CD4-positive, alpha-beta T cell treated with Interleukin-6 for 4 hours (primary cell): ENCODE measurements around the gene RABIF.

Experiments
- DNase-seq: peaks from one replicate; pipeline ENCODE4 v3.0.0-alpha.2; 2020; ENCODE audit warnings: mixed read lengths

Gene RABIF

DNA sequence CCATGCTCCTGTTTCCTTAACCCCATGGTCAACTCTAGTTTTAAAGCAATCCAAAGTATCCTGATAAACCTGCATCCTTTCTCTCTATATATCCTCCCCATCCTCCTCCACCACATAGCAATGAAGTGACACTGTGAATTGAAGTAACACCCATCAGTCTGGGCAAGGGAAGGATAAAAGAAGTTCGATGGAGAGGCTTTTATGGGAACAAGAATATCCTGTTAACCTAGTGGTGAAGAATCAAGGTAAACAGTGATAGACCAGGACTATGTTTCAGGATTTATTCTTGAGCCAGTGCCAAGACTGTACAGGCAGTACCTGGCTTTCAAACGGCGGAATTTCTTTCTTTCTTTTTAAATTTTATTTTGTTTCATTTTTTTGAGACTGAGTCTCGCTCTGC is 17.6 kb downstream of the RABIF start:
- DNase-seq, result no peak

DNA sequence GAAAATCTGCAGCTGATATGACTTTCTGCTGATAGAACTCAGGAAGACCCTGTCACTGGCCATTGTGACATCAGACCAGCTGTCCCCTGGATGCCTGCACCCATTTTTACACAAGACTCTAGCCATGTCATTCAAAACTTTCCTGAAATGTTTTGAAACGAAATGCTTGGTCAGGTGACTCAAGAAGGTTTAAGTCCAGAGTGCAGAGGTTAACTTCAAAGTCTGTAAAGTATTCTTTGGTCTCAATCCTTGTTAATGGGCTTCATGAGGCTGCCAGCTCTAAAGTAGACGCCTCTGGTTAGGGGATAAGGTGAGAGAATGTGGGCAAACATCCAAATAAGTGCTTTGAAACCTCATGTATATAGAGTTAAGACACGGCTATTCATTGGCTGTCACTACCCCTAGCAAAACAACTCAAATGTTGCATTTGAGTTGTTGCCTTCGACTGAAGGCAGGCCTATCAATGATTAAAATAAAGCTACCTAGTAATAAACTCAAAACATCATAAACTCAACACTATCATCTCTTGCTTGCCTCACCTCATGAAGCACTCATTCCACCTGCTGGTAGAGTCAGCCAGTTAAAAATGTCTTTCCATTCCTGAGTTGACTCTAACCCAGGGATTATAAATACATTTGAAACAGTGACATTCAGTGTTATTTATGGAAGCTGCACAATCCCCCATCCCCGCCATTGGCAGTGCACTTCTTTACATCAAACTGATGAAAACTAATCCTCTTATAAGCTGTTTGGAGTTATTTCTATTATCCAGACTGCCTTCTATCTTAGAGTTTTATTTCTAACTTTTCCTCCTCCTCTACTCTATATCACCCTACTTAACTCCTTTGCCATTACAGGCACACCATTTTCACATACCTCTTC is 26.0 kb downstream of the RABIF start:
- no peak for DNase-seq

DNA sequence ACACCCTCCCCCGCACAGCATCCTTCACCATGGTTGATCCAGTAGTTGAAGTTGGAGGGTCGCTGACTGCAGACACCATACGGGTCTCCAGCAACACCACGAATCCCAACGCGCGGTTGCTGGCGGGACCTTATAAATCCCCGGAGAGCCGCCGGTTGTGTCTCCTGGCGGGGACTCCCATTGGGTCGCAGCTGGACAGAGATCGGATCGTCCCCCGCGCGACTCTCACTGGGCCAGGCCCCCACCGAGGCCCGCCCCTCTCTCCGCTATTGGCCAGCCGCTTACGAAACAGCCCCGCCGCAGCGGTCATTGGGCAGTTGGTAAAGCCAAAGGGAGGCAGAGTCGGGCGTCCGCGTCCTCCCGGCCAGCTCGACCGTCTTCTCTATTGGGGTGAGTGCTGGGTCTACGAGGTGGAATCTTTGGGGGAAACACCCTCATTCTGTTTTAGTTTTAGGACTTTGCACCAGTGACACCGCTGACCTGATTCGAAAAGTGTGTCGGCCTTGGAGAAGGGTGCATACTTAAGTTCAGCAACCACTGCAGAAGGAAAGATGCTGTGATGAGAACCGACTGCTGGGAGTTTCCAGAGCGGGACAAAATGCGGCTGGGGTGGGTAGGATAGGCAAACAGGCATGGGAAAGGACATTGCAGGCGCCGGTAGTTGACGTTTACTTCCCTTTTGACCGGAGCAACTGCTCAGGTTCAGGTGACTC is 27.4 kb downstream of the RABIF start:
- peak; percentile 27 for DNase-seq

DNA sequence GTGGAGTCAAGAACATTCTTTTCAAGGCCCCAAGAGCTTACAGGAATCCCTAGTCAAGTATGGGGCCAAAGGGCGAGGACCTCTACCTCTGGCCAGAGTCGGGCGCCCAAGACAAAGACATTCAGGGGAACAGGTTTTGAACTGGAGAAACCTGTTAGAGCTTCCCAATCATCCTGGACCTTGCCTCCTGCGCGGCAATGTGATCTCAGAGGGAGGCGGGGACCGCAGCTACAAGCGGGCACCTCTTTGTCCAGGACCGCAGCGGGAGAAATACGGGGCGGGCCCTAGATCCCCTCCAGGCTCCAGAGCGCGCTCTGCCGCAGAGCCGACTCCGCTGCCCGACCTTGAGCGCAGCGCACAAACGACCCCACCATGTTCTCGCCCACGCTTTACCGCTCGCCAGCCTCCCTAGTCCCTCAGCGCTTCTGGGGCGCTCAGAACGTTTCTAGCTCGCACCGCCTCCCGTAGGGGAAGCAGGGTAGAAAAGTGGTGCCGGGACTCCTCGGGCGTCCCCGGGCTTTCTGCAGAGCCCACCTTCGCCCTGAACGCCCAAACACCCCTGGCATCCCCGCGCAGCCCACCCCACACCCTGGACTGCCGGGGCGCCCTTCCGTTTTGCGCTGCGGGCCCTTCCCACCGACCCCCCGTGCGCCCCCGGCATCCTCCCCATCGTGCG is 28.1 kb downstream of the RABIF start:
- DNase-seq, result peak; percentile 8

DNA sequence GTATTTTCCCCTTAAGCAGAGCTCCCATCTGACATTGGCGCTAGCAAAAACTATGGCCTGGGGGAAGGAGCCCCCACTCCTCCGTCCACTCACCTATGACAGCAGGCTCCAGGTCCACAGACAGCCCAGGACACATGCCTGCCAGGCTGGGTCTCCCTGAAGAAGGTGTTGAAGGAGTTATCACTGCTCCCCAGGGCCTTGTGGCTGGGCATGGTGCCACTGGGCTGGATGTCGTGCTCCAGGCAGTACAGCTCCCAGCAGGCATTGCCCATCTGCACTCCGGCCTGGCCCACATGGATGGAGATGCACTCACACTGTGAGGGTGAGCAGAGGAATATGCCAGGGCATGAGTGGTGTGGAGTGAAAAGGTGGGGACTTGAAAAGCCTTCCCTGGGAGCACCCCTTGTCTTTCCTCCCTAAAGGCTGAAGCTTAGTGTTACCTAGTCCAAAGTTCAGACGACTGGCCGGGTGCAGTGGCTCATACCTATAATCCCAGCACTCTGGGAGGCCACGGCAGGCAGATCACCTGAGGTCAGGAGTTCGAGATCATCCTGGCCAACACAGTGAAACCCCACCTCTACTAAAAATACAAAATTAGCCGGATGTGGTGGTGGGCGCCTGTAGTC is 30.0 kb downstream of the RABIF start:
- DNase-seq, result no peak

DNA sequence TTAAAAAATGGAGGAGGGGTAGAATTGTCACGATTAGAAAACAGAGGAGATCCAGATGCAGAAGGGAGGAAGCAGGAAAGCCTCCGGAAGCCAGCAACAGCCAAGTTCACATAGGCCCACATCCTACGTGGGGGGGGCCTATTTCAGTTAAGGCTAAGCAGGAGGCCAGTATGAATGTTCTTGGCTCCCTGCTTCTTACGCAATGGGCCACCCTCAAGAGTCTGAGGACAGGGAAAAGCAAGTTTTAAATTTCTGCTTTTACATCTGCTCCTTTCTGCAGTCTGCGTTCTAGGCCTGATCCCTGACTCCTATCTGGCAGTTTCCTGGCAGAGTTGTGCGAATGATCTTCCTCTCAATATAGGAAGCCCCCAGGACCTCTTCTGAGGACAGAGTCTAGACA is 30.6 kb downstream of the RABIF start:
- no peak for DNase-seq

DNA sequence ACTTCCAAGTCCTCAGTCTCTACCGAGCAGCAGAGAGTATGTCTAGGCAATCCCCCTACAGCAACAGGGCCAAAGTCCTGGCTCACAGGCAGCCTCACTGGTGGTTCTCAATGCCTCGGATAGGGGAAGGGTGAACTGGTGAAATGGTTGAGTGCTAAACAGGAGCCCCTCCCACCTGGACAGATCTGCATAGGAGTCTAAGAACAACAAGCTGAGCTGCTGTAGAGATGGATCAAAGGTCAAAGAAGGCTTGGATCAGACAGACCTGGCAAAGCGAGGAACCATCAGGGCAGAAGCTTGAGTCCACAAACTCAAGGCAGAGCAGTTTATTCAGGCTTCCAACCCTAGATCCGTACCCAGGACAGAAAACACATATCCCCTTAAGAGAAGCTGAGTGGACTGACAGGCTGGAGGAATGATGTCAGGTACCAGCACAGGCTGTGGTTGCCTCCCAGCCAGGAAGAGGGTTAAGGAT is 31.8 kb downstream of the RABIF start:
- no peak for DNase-seq

DNA sequence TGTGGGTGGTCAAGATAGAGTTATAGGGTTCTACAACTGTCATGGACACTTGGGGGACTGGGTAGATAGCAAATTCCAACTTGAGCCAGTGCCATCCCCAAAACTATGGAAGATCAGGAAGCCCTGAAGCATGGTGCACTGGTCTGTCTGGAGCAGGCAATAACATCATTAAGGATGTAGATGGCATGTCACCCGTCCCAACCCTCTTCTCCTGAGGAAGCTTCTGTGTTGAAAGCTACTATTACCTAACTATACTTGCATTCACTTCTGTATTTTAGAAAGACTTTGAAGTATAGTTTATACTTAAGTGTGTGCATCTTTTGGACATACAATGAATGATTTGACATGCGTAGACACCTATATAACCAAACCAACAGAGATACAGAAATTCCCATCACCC is 32.9 kb downstream of the RABIF start:
- no peak for DNase-seq

DNA sequence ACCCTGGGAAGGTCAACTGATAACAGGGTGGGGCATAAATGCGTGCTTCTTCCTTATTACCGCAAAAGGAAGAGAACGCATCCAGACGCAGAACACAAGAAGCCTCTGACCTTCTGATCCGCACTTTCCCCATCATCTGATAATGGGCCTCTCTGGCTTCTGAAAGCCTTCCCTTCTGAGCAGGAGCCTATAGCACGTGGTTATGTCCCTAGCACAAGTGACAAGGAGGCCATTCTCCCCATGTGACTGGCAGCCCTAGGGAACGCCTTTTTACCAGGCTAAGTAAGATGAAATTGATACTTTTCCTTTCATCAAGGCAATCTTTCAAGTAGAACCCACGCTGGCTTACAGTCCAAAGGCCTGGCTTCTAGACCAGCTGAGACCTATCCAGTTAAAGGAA is 34.2 kb downstream of the RABIF start:
- no peak for DNase-seq

DNA sequence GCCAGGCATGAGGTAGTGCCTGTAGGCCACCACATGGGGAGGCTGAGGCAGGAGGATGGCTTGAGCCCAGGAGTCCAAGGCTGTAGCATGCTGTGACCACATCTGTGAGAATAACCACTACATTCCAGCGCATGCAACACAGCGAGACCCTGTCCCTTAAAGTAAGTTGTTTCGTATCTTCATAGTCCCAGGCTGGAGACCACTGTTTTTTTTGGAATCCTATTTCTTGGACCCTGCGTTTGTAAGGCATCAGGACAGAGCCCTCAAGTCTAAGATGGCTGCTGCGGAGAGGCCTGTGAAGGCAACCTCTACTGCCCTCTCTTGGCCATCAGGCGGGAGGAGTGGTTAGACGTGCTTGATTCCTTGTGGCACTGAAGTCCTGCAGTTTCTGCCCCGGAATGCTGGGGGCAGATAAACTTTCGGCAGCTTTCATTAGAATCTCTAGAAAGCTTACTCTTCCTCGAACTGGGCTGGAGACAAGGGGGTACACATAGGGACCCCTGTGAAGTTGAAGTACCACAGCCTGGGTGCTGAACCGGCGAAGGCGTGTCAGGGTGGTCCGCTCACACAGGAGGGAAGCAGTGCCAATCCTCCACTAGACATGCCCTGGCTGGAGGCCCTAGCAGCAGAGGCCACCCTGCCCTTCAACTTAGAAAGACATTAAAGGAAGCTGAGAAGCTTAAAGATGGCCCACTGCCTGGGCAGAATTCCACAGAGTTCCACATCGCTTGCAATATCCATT is 36.6 kb downstream of the RABIF start:
- DNase-seq, result peak; percentile 40

DNA sequence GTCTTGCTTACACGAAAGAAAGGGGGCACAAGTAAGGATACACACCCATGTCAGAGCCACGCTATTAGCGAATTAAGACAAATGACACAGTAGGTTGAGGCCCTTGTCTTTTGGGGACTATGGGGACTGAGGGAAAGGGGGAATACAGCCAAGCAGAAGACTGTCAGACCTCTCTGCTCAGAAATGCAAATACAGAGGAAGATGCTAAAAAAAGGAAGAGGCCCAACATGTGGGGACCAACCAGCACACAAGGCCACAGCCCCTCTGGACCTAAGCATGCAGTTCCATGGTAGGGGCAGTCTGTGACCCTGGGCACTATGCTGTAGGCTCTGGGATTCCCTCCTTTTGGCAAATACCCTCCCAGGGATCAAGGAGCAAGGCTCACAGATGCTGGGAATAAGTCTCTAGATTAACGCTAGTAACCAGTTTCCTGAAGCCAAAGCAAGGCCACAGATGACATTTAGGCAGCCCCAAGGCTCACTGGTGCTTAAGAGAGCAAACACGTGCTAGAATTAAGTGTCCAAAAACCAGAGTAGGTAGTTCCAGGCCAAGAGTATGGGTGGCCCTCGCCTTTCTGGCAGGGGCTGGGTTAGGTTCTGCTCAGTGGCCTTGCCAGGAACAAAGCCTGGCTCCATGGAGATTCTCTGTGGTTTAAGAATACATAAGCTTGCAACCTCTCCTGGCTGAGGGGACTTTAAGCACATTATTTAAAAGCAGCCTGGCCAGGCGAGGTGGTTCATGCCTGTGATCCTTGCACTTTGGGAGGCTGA is 38.2 kb downstream of the RABIF start:
- DNase-seq, result no peak

DNA sequence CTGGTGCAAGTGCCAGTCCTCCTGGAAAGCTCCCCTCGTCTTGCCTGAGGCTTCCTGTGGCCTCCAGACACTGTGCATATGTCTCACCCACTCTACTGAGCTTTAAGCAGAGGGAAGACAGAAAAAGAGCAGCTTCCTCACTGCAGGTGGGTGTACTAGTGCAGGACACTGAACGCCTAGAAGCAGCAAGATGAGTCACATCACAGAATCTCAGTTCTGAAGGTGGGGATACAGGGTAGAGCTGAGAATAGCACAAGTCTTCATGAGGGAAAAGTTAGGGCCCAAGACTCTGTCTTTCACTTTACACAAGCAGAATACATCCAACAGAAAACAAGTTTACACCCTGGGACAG is 40.8 kb downstream of the RABIF start:
- no peak for DNase-seq

DNA sequence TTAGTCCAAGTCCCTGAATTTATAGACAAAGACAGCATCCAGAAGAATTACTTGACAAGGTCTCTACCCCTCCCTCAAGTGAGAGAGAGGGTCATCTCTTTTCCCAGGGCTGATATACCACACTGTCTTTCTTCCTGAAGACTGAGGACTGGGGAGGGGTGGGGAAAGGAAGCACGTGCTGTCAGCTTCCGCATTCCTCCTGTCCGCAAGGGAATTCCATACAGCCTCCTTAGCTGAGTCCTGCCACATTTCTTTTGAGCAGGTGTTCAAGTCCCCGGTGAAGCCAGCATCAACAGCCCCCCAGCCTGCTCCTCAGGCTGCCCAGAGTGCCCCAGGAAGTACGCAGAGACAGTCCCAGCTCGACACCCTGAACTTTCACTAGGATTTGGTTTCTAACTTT is 44.0 kb downstream of the RABIF start:
- no peak for DNase-seq

DNA sequence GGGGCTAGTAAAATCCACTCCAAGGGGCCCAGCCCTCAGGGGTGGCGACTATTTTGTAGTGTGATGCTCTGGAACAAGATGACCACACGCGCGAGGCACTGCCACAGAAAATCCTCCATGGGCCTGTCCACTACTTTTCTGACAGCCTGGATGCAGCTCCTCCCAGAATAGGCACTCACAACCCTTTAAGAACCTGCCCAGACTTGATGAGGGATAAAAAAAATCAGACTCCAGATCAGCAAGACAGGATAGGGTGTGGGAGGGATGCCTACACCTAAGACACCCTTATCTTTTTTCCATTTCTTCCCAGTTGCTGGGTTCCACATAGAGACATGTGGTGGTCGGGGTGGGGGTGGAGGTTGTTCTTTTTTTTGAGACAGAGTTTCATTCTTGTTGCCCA is 44.7 kb downstream of the RABIF start:
- no peak for DNase-seq

DNA sequence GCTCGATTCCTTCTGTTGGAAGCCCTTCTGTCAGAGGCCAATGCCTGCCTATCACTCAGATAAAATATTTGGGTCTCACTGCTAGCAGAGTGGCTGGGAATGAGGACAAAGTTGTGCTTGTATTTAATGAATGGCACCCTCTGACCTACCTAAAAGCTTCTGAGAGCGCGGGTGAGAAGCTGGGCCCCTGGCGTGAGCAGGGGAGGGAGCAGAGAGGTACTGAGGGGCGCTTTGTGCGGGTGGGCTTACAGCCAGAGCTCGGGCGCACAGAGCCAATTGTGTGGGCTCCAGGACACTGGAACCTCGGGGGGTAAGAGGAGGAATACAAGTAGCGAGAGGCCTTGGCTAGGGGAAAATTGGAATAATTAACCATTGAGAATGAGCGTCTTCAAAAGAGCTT is 45.9 kb downstream of the RABIF start:
- DNase-seq, result no peak

DNA sequence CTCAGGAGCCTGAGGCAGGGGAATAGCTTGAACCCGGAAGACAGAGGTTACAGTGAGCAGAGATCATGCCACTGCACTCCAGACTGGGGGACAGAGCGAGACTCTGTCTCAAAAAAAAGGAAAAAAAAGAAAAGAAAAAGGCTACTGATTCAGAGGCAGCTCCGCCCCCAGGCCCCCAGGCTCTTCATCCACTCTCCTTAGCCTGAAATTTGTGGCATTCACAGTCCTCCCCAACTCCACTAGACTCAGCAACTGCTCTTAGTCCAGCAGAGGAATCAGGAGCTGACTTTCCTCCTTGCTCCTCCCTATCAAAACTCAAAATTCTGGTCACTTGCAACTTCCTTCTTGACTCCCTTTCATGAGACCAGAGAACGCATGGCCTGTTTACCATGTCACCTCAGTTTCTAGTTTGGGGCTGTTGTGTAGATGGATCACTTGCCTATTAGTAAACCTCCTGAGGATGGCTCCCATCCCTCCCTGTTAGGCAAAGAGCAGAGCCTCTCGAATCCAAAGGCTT is 51.1 kb downstream of the RABIF start:
- DNase-seq, result no peak

DNA sequence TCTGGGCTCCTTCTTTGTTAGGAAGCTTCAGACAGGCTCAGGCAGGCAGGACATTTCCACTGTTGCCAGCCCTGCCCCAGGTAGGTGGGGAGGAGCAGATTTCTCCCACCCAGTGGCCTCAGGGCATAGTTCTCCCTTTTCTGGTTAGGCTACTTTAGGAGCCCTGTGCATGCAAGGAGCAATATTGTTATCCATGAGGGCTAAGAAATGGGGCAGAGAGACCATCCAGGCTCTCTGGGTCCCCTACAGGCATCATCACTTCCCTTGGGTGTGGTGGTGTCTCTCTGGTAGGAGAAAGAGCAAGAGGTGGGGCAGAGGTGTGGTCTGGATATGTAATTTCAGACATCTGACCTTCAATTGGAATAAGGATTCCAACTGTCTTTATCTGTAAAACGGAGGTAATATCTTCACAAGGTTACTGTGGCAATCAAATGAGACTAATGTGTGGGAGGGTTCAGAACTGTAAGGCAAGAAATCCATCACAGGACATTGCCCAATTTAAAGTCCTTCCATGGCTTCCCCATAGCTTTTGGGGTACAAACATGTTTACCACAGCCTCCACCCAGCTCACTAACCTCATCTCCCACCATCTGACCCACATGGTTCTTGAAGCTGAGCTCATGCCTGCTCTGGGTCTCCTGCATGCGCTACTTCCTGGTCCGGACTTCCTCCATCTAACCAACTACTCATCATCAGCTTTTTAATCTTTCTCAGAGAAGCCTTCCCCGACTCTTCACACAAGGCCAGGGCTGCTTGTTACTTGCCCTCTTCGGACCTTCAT is 52.1 kb downstream of the RABIF start:
- DNase-seq, result no peak

DNA sequence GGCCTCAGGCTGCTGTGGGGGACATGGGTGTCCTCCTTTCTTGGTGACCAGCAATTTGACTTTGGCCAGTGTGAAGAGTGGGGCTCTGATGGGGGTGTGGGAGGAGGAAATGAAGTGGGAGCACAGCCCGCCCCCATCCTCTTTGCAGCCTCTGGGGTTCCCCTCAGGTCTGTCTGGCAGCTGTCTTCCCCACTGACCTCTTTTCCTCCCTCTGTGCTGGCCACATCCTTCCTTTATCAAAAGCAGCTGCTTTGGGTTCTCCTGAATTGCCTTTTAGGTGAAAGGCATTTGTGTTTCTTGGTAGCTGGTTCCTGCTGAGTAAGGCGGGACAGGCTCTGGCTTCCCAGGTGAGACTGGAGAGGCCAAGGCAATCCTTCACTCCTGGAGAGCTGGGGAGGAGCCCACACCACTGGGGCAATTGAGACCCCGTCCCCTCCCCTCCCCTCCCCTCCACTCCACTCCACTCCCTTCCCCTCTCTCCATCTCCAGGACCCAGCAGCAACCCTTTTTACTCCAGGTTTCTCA is 53.3 kb downstream of the RABIF start:
- peak; percentile 22 for DNase-seq

DNA sequence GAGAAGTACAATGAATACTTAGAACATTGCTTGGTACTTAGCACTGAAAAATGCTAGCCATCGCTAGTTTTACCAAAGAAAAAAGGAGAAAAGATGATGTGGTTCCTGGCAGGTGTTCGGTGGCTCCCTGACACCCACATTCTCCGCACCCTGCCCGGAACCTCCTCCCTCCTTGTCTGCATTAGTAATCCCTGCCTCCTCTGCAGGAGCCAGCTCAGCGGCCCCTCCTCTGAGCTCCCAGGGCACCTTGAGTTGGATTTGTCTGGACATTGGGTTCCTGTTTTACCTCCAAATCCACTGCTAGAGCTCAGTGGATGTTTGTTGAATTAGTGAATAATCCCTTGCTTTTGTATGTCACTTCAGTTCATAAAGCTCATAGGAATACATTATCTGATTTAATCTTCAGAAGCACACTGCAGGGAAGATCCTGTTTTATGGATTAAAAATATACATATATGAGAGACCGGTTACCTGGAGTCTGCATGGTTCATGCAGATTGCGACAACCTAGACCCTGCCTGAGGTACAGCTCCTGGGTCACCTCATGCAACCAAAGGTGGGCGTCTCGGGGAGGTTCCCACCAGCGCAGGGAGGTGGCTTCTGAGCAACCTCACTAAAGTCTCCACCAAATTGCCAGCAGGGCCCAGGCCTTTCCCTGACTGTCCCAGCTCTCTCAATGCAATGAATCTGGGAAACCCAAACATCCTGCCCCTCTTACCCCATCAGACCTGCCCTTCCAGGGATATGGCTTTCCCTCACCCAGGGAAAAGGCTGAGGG is 54.0 kb downstream of the RABIF start:
- DNase-seq, result peak; percentile 21

DNA sequence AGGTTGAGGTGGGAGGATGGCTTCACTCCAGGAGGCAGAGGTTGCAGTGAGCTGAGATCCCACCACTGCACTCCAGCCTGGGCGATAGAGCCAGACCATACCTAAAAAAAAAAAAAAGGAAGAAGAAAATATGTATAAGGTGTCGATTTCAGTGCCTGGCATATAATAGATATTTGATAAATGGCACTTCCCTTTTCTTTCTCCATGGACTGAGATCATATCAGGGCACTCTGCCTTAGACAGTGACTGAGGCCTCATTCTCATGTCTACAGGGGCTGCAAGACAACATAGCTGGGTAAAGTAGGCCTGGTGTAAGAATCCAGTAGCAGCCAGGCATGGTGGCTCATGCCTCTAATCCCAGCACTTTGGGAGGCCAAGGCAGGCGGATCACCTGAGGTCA is 57.0 kb downstream of the RABIF start:
- no peak for DNase-seq
